ENCODE results near the gene PCED1B. TPM values are rescaled to one million over a fixed set of nuclear protein-coding genes. Genes with fewer than 3 reads are reported as not detected.

The PCED1B gene
- total RNA-seq, 1 experiment from 2014 or later: 0.86 TPM

- TF ChIP-seq, protein P1, sequence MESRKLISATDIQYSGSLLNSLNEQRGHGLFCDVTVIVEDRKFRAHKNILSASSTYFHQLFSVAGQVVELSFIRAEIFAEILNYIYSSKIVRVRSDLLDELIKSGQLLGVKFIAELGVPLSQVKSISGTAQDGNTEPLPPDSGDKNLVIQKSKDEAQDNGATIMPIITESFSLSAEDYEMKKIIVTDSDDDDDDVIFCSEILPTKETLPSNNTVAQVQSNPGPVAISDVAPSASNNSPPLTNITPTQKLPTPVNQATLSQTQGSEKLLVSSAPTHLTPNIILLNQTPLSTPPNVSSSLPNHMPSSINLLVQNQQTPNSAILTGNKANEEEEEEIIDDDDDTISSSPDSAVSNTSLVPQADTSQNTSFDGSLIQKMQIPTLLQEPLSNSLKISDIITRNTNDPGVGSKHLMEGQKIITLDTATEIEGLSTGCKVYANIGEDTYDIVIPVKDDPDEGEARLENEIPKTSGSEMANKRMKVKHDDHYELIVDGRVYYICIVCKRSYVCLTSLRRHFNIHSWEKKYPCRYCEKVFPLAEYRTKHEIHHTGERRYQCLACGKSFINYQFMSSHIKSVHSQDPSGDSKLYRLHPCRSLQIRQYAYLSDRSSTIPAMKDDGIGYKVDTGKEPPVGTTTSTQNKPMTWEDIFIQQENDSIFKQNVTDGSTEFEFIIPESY (IDR thresholded peaks at IDR 0.05; ENCODE audit: extremely low read depth, insufficient replicate concordance, low read length): no peak
- TF ChIP-seq RAD21 (IDR thresholded peaks at IDR 0.05; ENCODE audit: low read depth): no peak
Observed at GRCh38 chr12:47068539-47068938, 10.9 kb upstream of the PCED1B start (continued).

DNA sequence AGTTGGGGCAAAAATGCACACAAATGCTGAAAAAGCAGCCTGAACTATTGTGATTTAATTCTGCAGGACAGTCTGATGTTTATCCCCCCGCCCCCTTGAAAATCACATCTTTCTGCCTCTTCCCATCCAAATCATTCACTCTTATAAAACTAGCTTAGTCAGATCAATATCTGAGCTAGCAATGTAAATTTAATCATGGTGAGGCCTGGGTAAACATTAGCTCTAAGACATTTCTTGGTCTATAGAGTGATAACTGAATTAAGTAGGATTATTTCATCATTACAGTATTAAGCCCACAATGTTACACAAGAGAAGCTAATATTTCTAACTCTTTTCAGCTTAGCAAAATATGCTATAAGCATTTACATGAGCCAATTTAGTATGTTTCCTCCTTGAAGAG is 9.1 kb upstream of the PCED1B start:
- H3K9me2 ChIP-seq (ENCODE audit: insufficient read depth): no peaks in the 10 kb centered on the region
- no peak overlapping the region for H3K27ac ChIP-seq (ENCODE audit: low read depth, low read length)
- intact Hi-C loops (cut with micrococcal nuclease): loop anchor here (5.0 kb wide), 1 partner anchor 327 kb away; no protein-coding TSS in a partner anchor
- no TSS peak for BruUV-seq (replicated peaks)
- no peaks in the 10 kb centered on the region for H3K36me3 ChIP-seq (ENCODE audit: control insufficient read depth in 1 of 2, insufficient read depth in 2 of 2, low read length in 2 of 2)
- H2AFZ ChIP-seq (ENCODE audit: low read depth, low read length, poor library complexity, severe bottlenecking): no peak overlapping the region
- H3K79me2 ChIP-seq (ENCODE audit: insufficient read depth, low read length): no peaks in the 10 kb centered on the region
- H4K20me1 ChIP-seq (ENCODE audit: insufficient read depth): no peaks in the 10 kb centered on the region
- H3K9ac ChIP-seq (ENCODE audit: low read length): no peak overlapping the region
- ChIA-PET POLR2A (interaction anchor here (1.0 kb wide), 1 partner anchor 618 kb away, joined by 3 read pairs; no protein-coding TSS in a partner anchor), CTCF (interaction anchor here (0.8 to 2.8 kb wide), 13 partner anchors 10 to 998 kb away, joined by 3 to 17 read pairs (median 5); partner anchors contain the start of genes AMIGO2 and PCED1B), RAD21 (ENCODE audit: low non-redundant PET in 1 of 2, low total read pairs in 2 of 2, uncharacterized antibody in 2 of 2, unreplicated experiment in 2 of 2) (no interaction called here)
- H3K9me3 ChIP-seq (ENCODE audit: control insufficient read depth in 1 of 2, insufficient read depth in 1 of 2, low read depth in 1 of 2, low read length in 2 of 2): no peaks in the 10 kb centered on the region
- ATAC-seq (no peak), DNase-seq (ENCODE audit: low read depth, low spot score) (no peak)
- no peak overlapping the region for H3K4me3 ChIP-seq (replicated peaks in 1 of 2; ENCODE audit: low read depth in 1 of 2, low read length in 2 of 2)
- H3K4me1 ChIP-seq (ENCODE audit: control insufficient read depth in 1 of 2, insufficient read depth in 2 of 2, low read length in 2 of 2): no peaks in the 10 kb centered on the region
- no peak overlapping the region for H3K4me2 ChIP-seq (ENCODE audit: low read length)
- H3K27me3 ChIP-seq (ENCODE audit: insufficient read depth, low read length): no peaks in the 10 kb centered on the region
- TF ChIP-seq YY1 (IDR thresholded peaks at IDR 0.05; ENCODE audit: extremely low read depth, insufficient replicate concordance, low read depth, low read length) (no peak), ELF1 (IDR thresholded peaks at IDR 0.05; ENCODE audit: borderline replicate concordance, low read depth) (no peak), TCF7L2 (IDR thresholded peaks at IDR 0.05; ENCODE audit: borderline replicate concordance, extremely low read depth, insufficient read depth, insufficient read length) (no peak), RAD21 (IDR thresholded peaks at IDR 0.05; ENCODE audit: low read depth) (no peak), POLR2A (IDR thresholded peaks at IDR 0.05; ENCODE audit: borderline replicate concordance, extremely low read depth, insufficient read depth, insufficient read length) (no peak), ZFX (IDR thresholded peaks at IDR 0.05) (no peak), CTCF (IDR thresholded peaks at IDR 0.05 in 2 of 3, conservative IDR thresholded peaks at IDR 0.05 in 1 of 3; ENCODE audit: borderline replicate concordance in 1 of 3, insufficient read depth in 1 of 3, low read depth in 2 of 3, low read length in 2 of 3) (no peak), REST (IDR thresholded peaks at IDR 0.05; ENCODE audit: low read depth) (no peak), EZH2 (IDR thresholded peaks at IDR 0.05) (no peak), ZNF274 (IDR thresholded peaks at IDR 0.05; ENCODE audit: low read depth, low read length) (no peak), FOSL1 (IDR thresholded peaks at IDR 0.05; ENCODE audit: low read depth) (no peak)
- TF ChIP-seq, protein P2, sequence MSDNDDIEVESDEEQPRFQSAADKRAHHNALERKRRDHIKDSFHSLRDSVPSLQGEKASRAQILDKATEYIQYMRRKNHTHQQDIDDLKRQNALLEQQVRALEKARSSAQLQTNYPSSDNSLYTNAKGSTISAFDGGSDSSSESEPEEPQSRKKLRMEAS (IDR thresholded peaks at IDR 0.05): no peak
- TF ChIP-seq, protein P3, sequence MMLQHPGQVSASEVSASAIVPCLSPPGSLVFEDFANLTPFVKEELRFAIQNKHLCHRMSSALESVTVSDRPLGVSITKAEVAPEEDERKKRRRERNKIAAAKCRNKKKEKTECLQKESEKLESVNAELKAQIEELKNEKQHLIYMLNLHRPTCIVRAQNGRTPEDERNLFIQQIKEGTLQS (IDR thresholded peaks at IDR 0.05): no peak

Measured in HCT116 (cell line).